IPS DF 6.9 (cell line): ENCODE measurements around the gene CACNA1G.
A peak's percentile ranks its signal among the peaks of the same experiment; 100 is the strongest.

Experiments
- DNase-seq: peaks from one replicate; pipeline ENCODE4 v3.0.0-alpha.2; 2013; ENCODE audit warnings: low read depth, low spot score
- H3K27ac ChIP-seq: one replicate; pipeline ENCODE4 v1.5.1; 2013; ENCODE audit warnings: low read length, control low read depth
- H3K27me3 ChIP-seq: 2 replicates; pipeline ENCODE4 v1.6.1; 2013; ENCODE audit warnings: mild to moderate bottlenecking, low read length; ENCODE audit not compliant: control insufficient read depth, insufficient read depth
- H3K36me3 ChIP-seq: 2 replicates; pipeline ENCODE4 v1.6.1; 2013; ENCODE audit warnings: low read length; ENCODE audit not compliant: control insufficient read depth, insufficient read depth
- H3K4me1 ChIP-seq: 2 replicates; pipeline ENCODE4 v1.6.1; 2013; ENCODE audit warnings: low read length; ENCODE audit not compliant: control insufficient read depth, insufficient read depth
- H3K4me3 ChIP-seq: 2 replicates; pipeline ENCODE4 v1.5.1; 2013; ENCODE audit warnings: mild to moderate bottlenecking, low read length
- H3K9me3 ChIP-seq: 2 replicates; pipeline ENCODE4 v1.6.1; 2013; ENCODE audit warnings: low read length, inconsistent platforms; ENCODE audit not compliant: control insufficient read depth, insufficient read depth
- WGBS: extraction: QIAGEN DNeasy Blood & Tissue Kit; methylation state at CpG from one replicate; pipeline ENCODE4 v1.1.7; 2013; ENCODE audit warnings: mixed read lengths, missing lambda C conversion rate; ENCODE audit not compliant: insufficient read length, insufficient coverage; 5-methylcytosine and 5-hydroxymethylcytosine counted together

CACNA1G gene

GRCh38 chr17:50621574-50622031, 61.1 kb downstream of the CACNA1G start:
- DNase-seq = no peak
- Histone ChIP-seq H3K4me1 (peaks cover 8% of the 10 kb centered on the region; the same call in 1 of the 2 replicates), H3K9me3 (no peaks in the 10 kb centered on the region), H3K4me3 (no peak overlapping the region), H3K27me3 (no peaks in the 10 kb centered on the region), H3K27ac (no peak overlapping the region), H3K36me3 (no peaks in the 10 kb centered on the region)
- WGBS = no CpG with 5 or more reads among the region's 16 CpGs

DNA sequence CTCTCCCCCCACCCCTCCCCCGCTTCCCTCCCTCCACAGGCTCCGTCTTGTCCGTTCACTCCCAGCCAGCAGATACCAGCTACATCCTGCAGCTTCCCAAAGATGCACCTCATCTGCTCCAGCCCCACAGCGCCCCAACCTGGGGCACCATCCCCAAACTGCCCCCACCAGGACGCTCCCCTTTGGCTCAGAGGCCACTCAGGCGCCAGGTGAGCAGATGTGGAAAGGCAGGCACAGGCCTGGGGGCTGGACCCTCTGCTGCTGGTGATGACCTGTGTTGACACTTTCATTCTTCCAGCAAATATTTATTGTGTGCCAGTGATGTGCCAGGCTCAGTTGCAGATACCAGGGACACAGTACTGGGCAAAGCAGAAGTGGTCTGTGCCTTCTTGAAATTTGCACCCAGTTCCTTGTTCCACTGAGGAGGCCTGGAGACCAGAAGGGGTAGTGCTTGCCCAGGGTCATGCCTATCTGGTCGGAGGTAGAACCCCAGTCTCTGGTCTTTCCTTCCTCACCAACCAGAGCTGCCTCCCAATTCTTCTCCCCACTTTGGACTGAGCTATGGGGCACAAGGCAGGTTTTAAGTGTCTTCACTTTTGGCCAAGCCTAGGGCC, 63.9 kb downstream of the CACNA1G start:
- H3K27me3 ChIP-seq = no peaks in the 10 kb centered on the region
- H3K4me3 ChIP-seq = no peak overlapping the region
- H3K9me3 ChIP-seq = no peaks in the 10 kb centered on the region
- DNase-seq = no peak
- H3K27ac ChIP-seq = no peak overlapping the region
- no peaks in the 10 kb centered on the region for H3K36me3 ChIP-seq
- peaks cover 13% of the 10 kb centered on the region; the same call in 1 of the 2 replicates for H3K4me1 ChIP-seq
- WGBS = no CpG with 5 or more reads among the region's 7 CpGs

DNA sequence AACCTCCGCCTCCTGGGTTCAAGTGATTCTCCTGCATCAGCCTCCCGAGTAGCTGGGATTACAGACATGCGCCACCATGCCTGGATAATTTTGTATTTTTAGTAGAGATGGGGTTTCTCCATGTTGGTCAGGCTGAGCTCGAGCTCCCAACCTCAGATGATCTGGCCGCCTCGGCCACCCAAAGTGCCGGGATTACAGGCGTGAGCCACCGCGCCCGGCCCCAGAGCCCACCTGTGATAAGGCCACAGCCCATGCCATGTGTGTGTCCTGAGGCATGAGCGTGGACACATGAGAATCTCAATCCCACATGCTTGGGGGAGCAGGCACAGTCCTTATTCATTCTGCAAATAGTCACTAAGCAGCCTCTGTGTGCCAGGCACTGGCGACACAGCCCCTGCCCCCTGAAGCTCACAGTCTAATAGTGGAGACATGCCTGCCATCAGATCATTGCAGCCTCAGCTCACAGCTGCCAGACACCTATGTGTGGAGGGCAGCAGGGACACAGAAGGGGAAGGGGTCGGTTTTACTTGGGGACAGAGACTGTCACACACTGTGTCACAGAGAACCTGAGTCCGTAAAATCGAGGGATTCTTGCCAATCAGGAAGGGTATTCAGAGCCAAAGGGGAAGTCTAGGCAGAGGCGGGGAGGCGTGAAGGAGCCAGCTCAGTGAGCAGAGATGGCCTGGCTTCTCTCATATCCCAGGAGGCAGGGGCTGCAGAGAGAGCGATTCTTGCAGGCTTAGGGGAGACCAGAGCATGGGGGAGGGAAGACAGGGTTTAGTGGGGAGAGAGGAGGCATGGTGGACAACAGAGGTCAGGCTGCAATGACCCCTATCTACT, 64.7 kb downstream of the CACNA1G start:
- no peaks in the 10 kb centered on the region for H3K9me3 ChIP-seq
- no CpG with 5 or more reads among the region's 19 CpGs for WGBS
- H3K27ac ChIP-seq = no peak overlapping the region
- H3K36me3 ChIP-seq = no peaks in the 10 kb centered on the region
- no peak for DNase-seq
- H3K4me3 ChIP-seq = no peak overlapping the region
- peaks cover 11% of the 10 kb centered on the region; the same call in 1 of the 2 replicates for H3K4me1 ChIP-seq
- H3K27me3 ChIP-seq = no peaks in the 10 kb centered on the region

DNA sequence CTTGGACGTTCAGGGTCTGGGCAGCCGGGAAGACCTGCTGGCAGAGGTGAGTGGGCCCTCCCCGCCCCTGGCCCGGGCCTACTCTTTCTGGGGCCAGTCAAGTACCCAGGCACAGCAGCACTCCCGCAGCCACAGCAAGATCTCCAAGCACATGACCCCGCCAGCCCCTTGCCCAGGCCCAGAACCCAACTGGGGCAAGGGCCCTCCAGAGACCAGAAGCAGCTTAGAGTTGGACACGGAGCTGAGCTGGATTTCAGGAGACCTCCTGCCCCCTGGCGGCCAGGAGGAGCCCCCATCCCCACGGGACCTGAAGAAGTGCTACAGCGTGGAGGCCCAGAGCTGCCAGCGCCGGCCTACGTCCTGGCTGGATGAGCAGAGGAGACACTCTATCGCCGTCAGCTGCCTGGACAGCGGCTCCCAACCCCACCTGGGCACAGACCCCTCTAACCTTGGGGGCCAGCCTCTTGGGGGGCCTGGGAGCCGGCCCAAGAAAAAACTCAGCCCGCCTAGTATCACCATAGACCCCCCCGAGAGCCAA, 65.6 kb downstream of the CACNA1G start:
- Histone ChIP-seq H3K36me3 (no peaks in the 10 kb centered on the region), H3K27me3 (no peaks in the 10 kb centered on the region), H3K4me1 (peaks cover 11% of the 10 kb centered on the region; the same call in 1 of the 2 replicates), H3K4me3 (no peak overlapping the region), H3K9me3 (no peaks in the 10 kb centered on the region), H3K27ac (no peak overlapping the region)
- WGBS = no CpG with 5 or more reads among the region's 19 CpGs
- DNase-seq = peak; percentile 68

- H3K27ac ChIP-seq = no peak overlapping the region
- peaks cover 8% of the 10 kb centered on the region; the same call in 1 of the 2 replicates for H3K4me1 ChIP-seq
- H3K36me3 ChIP-seq = no peaks in the 10 kb centered on the region
- 100% methylated on average over 1 of the region's 17 CpGs for WGBS
- H3K27me3 ChIP-seq = no peaks in the 10 kb centered on the region
- H3K9me3 ChIP-seq = no peaks in the 10 kb centered on the region
- no peak overlapping the region for H3K4me3 ChIP-seq
- no peak for DNase-seq
Measured at GRCh38 chr17:50627036-50627781, 66.7 kb downstream of the CACNA1G start.

- no CpG with 5 or more reads among the region's 17 CpGs for WGBS
- Histone ChIP-seq H3K27ac (no peak overlapping the region), H3K36me3 (no peaks in the 10 kb centered on the region), H3K27me3 (no peaks in the 10 kb centered on the region), H3K4me1 (peaks cover 8% of the 10 kb centered on the region; the same call in 1 of the 2 replicates), H3K9me3 (no peaks in the 10 kb centered on the region), H3K4me3 (no peak overlapping the region)
- no peak for DNase-seq
Measured at GRCh38 chr17:50627782-50628601, 67.5 kb downstream of the CACNA1G start.

DNA sequence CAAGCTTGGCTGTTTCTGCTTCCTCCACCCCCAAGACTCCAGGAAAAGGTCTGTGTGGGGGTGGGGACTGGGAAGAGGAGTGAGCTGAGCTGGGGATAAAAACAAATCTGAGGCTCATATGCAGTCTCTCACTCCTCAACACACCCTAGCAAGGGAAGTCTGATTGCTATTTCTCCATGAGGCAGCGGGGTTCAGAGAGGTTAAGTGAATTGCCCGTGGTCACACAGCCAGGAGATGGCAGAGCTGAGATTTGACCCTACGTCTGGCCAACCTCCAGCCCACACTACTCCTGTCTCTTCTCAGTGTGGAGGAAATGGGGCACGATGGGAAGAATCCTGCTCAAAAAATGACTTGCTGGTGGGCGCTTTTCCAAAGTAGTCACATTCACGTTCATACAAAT, 69.4 kb downstream of the CACNA1G start:
- Histone ChIP-seq H3K9me3 (no peaks in the 10 kb centered on the region), H3K4me1 (peaks cover 8% of the 10 kb centered on the region; the same call in 1 of the 2 replicates), H3K27me3 (peaks cover 15% of the 10 kb centered on the region; the same call in 1 of the 2 replicates), H3K27ac (no peak overlapping the region), H3K36me3 (no peaks in the 10 kb centered on the region), H3K4me3 (no peak overlapping the region)
- no peak for DNase-seq
- WGBS = no CpG with 5 or more reads among the region's 6 CpGs

- no peak overlapping the region for H3K27ac ChIP-seq
- H3K4me3 ChIP-seq = no peak overlapping the region
- H3K27me3 ChIP-seq = peaks cover 22% of the 10 kb centered on the region
- 100% methylated on average over 1 of the region's 7 CpGs for WGBS
- peaks cover 8% of the 10 kb centered on the region; the same call in 1 of the 2 replicates for H3K4me1 ChIP-seq
- DNase-seq = no peak
- H3K36me3 ChIP-seq = no peaks in the 10 kb centered on the region
- no peaks in the 10 kb centered on the region for H3K9me3 ChIP-seq
Measured at GRCh38 chr17:50630524-50631194, 70.1 kb downstream of the CACNA1G start.

GRCh38 chr17:50631195-50631907, 70.8 kb downstream of the CACNA1G start:
- no peaks in the 10 kb centered on the region for H3K9me3 ChIP-seq
- no peak for DNase-seq
- H3K36me3 ChIP-seq = no peaks in the 10 kb centered on the region
- 0 out of 2 replicates have a peak, but pooled peaks cover 5% of the 10 kb centered on the region for H3K4me1 ChIP-seq
- no peak overlapping the region for H3K4me3 ChIP-seq
- H3K27me3 ChIP-seq = peaks cover 26% of the 10 kb centered on the region
- no CpG with 5 or more reads among the region's 11 CpGs for WGBS
- no peak overlapping the region for H3K27ac ChIP-seq
